Stimulated activated naive CD8-positive, alpha-beta T cell treated with anti-CD3 and anti-CD28 coated beads, Interleukin-15, Interleukin-2, amounts not matched to agents 100 ng/mL and 50 ng/mL, for 24 hours (primary cell): ENCODE measurements around the gene MYO15A.

Experiments used
- H3K27ac Mint-ChIP-seq: one replicate; pipeline ENCODE4 v1.8.0; 2021; ENCODE audit warnings: mild to moderate bottlenecking, mixed read lengths
- H3K27me3 Mint-ChIP-seq: one replicate; pipeline ENCODE4 v1.8.0; 2021; ENCODE audit warnings: mixed read lengths
- H3K36me3 Mint-ChIP-seq: one replicate; pipeline ENCODE4 v1.8.0; 2021; ENCODE audit warnings: low read depth, mixed read lengths
- H3K4me1 Mint-ChIP-seq: one replicate; pipeline ENCODE4 v1.8.0; 2021; ENCODE audit warnings: low read depth, mixed read lengths
- H3K4me3 Mint-ChIP-seq: one replicate; pipeline ENCODE4 v1.8.0; 2021; ENCODE audit warnings: mild to moderate bottlenecking, mixed read lengths
- H3K9me3 Mint-ChIP-seq: one replicate; pipeline ENCODE4 v1.8.0; 2021; ENCODE audit warnings: mixed read lengths

MYO15A gene

DNA sequence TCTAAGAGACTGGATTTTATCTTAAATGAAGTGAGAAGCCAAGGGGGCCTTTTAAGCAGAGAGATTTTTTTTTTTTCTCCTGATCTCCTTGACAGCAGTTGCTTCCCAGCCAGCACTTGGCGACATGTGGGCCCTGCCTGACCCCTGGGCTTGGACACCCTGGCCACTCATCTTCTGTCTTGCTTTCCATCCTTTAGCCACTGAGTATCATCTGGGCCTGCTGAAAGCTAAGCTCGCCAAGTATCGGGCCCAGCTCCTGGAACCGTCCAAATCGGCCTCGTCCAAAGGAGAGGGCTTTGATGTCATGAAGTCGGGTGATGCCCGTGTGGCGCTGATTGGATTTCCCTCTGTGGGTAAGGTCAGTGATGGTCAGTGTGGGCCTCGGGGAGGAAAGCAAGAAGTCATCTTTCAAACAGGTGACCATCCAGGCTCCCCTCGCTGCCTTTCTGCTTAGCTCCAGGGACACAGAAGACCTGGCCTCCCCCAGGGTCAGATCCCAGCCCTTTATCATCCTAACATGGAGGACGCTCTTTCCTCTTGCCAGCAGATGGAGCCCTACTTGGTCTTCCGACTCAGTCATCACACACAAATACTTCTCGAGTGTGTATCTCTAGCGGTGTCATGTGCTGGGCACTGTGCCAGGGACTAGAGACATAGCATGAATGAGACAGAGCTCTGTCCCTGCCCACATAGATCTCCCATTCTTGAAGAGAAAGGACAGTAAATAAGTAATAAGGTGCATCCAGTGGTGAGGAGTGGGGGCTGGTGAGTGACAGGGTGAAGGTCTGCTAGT is 14.7 kb upstream of the MYO15A start:
- H3K27ac Mint-ChIP-seq: no peak overlapping the region
- peaks cover 54% of the 10 kb centered on the region for H3K36me3 Mint-ChIP-seq
- no peak overlapping the region for H3K4me3 Mint-ChIP-seq
- no peaks in the 10 kb centered on the region for H3K9me3 Mint-ChIP-seq
- H3K27me3 Mint-ChIP-seq: no peaks in the 10 kb centered on the region
- H3K4me1 Mint-ChIP-seq: peaks cover 12% of the 10 kb centered on the region

GRCh38 chr17:18094409-18094807 is 14.1 kb upstream of the MYO15A start:
- Mint-ChIP-seq H3K4me1 (peaks cover 6% of the 10 kb centered on the region), H3K27me3 (no peaks in the 10 kb centered on the region), H3K4me3 (no peak overlapping the region), H3K36me3 (peaks cover 59% of the 10 kb centered on the region), H3K9me3 (no peaks in the 10 kb centered on the region), H3K27ac (no peak overlapping the region)

GRCh38 chr17:18099516-18099915 is 9.0 kb upstream of the MYO15A start:
- Mint-ChIP-seq H3K36me3 (peaks cover 32% of the 10 kb centered on the region), H3K4me3 (no peak overlapping the region), H3K27me3 (no peaks in the 10 kb centered on the region), H3K27ac (no peak overlapping the region), H3K4me1 (peaks cover 3% of the 10 kb centered on the region), H3K9me3 (no peaks in the 10 kb centered on the region)

DNA sequence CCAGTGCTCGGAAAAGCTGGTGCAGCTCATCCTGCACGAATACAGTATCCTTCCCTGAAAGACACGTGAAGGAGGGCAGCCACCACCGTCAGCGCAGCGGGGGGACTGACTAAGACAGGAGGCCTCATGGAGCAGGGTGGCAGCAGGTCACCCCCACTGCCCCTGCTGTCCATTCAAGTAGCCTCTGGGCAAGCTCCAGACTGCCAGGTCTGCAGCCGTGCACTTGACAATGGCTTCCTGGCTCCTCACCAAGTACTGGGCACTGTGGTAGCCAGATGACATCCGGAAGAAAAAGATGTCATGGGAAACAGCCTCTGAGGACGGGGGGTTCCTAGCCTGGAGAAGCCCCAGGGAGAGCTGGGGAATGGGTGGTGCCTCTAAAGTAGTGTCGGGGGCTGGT is 7.9 kb upstream of the MYO15A start:
- Mint-ChIP-seq H3K4me1 (peaks cover 3% of the 10 kb centered on the region), H3K27me3 (no peaks in the 10 kb centered on the region), H3K4me3 (no peak overlapping the region), H3K36me3 (peaks cover 30% of the 10 kb centered on the region), H3K9me3 (no peaks in the 10 kb centered on the region), H3K27ac (no peak overlapping the region)

- no peak overlapping the region for H3K27ac Mint-ChIP-seq
- H3K36me3 Mint-ChIP-seq: peaks cover 18% of the 10 kb centered on the region
- H3K9me3 Mint-ChIP-seq: no peaks in the 10 kb centered on the region
- H3K4me3 Mint-ChIP-seq: no peak overlapping the region
- H3K27me3 Mint-ChIP-seq: no peaks in the 10 kb centered on the region
- H3K4me1 Mint-ChIP-seq: peaks cover 3% of the 10 kb centered on the region
Measured at GRCh38 chr17:18101828-18102227, 6.7 kb upstream of the MYO15A start.

GRCh38 chr17:18102640-18103039 is 5.9 kb upstream of the MYO15A start:
- no peaks in the 10 kb centered on the region for H3K27me3 Mint-ChIP-seq
- H3K9me3 Mint-ChIP-seq: no peaks in the 10 kb centered on the region
- no peak overlapping the region for H3K27ac Mint-ChIP-seq
- H3K4me3 Mint-ChIP-seq: no peak overlapping the region
- H3K4me1 Mint-ChIP-seq: peaks cover 3% of the 10 kb centered on the region
- peaks cover 17% of the 10 kb centered on the region for H3K36me3 Mint-ChIP-seq

DNA sequence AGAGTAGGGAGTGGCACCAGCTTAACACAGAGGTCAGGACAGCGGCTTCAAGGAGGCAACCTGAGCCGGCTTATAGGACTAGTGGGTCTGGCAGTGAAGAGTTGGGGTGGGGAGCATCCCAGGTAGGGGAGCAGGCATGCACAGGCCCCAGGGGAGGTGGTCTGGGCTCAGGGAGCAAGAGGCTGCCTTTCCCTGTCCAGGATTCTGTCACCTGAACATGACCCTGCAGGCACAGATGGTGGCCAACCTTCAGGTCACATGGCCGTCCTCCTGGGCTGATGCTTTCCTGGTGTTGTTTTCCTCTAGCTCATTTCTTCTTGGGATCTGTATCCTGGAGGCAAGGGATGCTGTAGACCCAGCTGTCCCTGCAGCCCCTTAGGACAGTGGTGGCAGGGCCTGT is 3.5 kb upstream of the MYO15A start:
- no peaks in the 10 kb centered on the region for H3K9me3 Mint-ChIP-seq
- no peaks in the 10 kb centered on the region for H3K27me3 Mint-ChIP-seq
- H3K4me1 Mint-ChIP-seq: peaks cover 3% of the 10 kb centered on the region
- H3K36me3 Mint-ChIP-seq: peaks cover 9% of the 10 kb centered on the region
- no peak overlapping the region for H3K4me3 Mint-ChIP-seq
- H3K27ac Mint-ChIP-seq: no peak overlapping the region

GRCh38 chr17:18105595-18105994 is 3.0 kb upstream of the MYO15A start:
- Mint-ChIP-seq H3K9me3 (no peaks in the 10 kb centered on the region), H3K4me3 (no peak overlapping the region), H3K36me3 (peaks cover 9% of the 10 kb centered on the region), H3K4me1 (peaks cover 3% of the 10 kb centered on the region), H3K27ac (no peak overlapping the region), H3K27me3 (no peaks in the 10 kb centered on the region)

GRCh38 chr17:18106211-18106610 is 2.3 kb upstream of the MYO15A start:
- Mint-ChIP-seq H3K27me3 (no peaks in the 10 kb centered on the region), H3K9me3 (no peaks in the 10 kb centered on the region), H3K4me3 (no peak overlapping the region), H3K36me3 (peaks cover 9% of the 10 kb centered on the region), H3K4me1 (peaks cover 3% of the 10 kb centered on the region), H3K27ac (no peak overlapping the region)

DNA sequence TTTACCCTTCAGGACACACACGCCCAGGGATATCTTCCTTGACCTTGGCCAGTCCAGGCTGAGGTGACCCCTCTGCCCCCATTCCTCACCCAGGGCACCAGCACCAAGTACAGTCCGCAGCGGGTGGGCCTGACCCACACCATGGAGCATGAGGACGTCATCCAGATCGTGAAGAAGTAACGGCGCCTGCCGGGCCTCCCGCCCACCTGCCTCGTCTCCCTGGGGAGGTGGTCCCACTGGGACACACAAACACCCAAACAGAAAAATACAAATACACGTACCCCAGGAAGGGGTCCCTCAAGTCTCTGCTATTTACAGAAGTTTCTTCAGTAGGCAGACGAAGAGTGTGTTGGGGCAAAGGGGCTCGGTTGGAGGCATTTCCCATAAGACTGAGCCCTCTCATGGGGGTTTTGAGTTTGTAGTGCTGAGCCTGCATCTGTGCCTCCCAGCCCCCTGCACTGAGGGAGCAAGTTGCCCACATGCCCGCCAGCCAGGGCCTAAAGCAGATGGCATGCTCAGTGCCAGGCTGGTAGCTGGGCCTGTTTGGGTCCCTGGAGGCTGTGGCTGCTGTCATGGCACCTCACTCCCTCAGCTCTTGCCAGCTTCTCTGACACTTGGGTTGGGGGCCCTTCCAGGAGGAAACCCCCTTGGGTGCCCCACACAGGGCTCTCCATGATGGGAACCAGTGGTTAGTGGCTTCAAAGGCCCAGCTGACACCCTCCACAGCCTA is 1.3 kb upstream of the MYO15A start:
- Mint-ChIP-seq H3K36me3 (peaks cover 9% of the 10 kb centered on the region), H3K27me3 (no peaks in the 10 kb centered on the region), H3K9me3 (no peaks in the 10 kb centered on the region), H3K27ac (no peak overlapping the region), H3K4me3 (no peak overlapping the region), H3K4me1 (peaks cover 3% of the 10 kb centered on the region)

DNA sequence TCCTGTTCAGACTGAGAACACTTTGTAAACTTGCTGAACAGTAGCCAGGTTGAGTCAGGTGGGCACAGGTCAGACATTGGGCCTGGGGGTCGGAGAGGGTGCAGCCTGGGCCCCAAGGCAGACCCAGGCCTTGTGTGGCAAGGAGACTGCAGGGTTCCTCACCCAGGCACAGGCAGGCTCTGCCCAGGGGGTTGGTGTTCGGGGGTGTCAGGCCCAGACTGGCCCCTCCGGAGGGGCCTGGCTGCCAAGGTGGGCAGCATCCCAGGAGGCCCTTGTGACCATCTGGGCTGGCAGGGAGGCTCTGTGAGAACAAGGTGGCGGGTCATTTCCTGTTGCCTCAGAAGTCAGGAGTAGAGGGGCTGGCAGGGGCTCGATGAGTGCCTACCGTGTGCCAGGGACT is 585 bp upstream of the MYO15A start:
- Mint-ChIP-seq H3K27me3 (no peaks in the 10 kb centered on the region), H3K4me1 (peaks cover 3% of the 10 kb centered on the region), H3K27ac (no peak overlapping the region), H3K9me3 (no peaks in the 10 kb centered on the region), H3K4me3 (no peak overlapping the region), H3K36me3 (peaks cover 9% of the 10 kb centered on the region)

DNA sequence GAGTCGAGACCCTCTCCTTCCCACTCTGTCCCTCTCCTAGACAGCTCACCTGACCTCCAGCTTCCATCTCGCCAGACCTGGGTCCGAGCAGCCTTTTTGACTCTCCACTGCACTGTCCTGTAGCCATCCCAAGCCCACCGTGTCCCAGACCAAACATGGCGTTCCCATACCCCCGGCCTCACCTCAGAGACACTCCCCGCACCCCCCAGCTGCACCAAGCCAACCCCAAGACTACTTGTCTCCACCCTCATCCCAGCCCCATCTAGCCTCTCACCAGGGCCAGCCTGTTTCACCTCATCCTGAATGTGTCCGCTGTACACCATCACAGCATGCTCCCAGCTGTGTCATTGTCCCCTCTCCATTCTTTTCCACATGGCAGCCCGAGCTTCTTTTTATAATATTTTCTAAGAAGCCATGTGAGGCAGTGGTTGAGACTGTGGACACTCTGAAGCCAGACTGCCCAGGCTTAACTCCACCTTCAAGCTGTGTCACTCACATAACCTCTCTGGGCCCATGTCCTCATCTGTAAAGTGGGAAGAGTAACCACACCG is 1.5 kb downstream of the MYO15A start:
- Mint-ChIP-seq H3K9me3 (no peaks in the 10 kb centered on the region), H3K27ac (no peak overlapping the region), H3K36me3 (peaks cover 4% of the 10 kb centered on the region), H3K4me1 (no peaks in the 10 kb centered on the region), H3K4me3 (no peak overlapping the region), H3K27me3 (no peaks in the 10 kb centered on the region)

DNA sequence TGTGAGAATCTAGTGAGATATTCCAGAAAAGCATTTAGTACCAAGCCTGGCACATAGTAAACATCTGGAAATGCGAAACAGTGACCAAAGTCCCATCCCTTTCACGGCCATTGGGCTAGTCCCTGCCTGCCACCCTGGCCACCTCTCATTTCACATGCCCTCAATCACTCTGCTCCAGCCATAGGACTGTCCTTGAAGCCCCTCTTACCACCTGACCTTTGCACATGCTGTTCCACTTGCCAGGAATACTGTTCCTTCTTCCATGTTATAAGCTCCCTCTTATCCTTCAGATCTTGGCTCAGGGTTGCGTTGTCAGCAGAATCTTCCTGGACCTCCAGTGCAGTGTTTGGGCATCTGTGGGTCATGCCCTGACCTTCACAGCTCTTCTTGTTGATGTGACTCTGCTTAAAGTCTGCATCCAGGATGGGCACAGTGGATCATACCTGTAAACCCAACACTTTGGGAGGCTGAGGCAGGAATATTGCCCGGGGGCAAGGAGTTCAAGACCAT is 2.1 kb downstream of the MYO15A start:
- Mint-ChIP-seq H3K36me3 (peaks cover 4% of the 10 kb centered on the region), H3K27ac (no peak overlapping the region)

DNA sequence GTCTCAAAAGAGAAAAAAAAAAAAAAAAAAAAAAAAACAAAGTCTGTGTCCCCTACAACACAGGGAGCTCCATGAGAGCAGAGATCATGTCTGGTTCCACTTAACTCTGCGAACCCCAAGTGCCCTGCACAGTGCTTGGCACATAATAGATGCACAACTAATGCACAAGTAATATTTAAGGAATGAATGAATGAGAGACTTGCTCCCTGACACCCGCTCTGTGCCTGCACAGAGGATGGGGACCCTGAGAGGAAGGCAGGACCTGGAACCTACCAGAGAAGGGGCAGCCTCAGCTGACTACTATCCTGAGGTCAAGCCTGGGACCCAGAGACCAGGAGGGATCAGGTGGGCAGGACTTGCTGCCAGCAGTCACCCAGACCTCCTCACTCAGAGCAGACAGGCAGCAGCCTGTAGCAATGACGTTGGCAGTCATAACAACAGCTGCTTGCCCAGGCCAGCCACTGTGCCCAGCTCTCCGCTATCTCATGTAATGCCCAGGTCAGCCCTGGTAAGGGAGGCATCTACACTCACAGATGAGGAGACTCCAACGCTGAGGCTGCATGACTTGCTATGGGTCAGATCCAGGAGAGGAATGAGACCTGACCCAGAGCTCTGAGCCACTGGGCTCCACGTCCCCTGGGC is 2.9 kb downstream of the MYO15A start:
- Mint-ChIP-seq H3K9me3 (no peaks in the 10 kb centered on the region), H3K4me3 (no peak overlapping the region), H3K27me3 (no peaks in the 10 kb centered on the region), H3K4me1 (no peaks in the 10 kb centered on the region), H3K36me3 (peaks cover 4% of the 10 kb centered on the region), H3K27ac (no peak overlapping the region)

More for the DNA sequence above, 2.1 kb downstream of the MYO15A start:
- Mint-ChIP-seq H3K27me3 (no peaks in the 10 kb centered on the region), H3K4me3 (no peak overlapping the region), H3K9me3 (no peaks in the 10 kb centered on the region), H3K4me1 (no peaks in the 10 kb centered on the region)

DNA sequence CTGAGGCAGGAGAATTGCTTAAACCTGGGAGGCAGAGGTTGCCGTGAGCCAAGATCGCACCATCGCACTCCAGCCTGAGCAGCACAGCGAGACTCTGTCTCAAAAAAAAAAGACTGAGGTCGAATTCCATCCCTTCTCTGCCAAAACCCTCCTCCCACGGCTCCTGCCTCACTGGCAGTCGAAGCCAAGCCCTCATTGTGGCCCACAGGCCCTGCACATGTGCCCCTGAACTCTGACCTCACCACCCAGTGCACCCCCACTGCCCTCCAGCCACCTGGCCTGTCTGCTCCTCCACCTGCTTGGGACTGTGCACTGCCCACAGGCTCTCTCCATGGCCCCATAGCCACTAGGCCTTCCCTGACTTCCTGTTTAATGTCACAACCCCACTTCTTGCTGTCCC is 7.0 kb downstream of the MYO15A start:
- H3K9me3 Mint-ChIP-seq: no peaks in the 10 kb centered on the region
- no peaks in the 10 kb centered on the region for H3K27me3 Mint-ChIP-seq
- no peak overlapping the region for H3K27ac Mint-ChIP-seq
- no peaks in the 10 kb centered on the region for H3K4me1 Mint-ChIP-seq
- H3K4me3 Mint-ChIP-seq: no peak overlapping the region
- no peaks in the 10 kb centered on the region for H3K36me3 Mint-ChIP-seq
